HepG2 (cell line): ENCODE data around the gene FRMD1. TPM values are rescaled to one million over a fixed set of nuclear protein-coding genes. Genes with fewer than 3 reads are reported as not detected.

ENCODE experiments used
- ATAC-seq: fragments of 200-7000 bp; cut with Tn5 transposase; 3 replicates; pipeline ENCODE4 v1.9.1; 2020; ENCODE audit warnings: mild to moderate bottlenecking, moderate library complexity
- BruUV-seq: library from RNA; stranded (reverse); fragments of 400-500 nt; replicated peaks from 2 replicates; lab custom pipeline; 2021; lab: Mats Ljungman, UMichigan
- CTCF ChIA-PET: fragments of 300-600 bp; formaldehyde crosslinking; extraction: SDS; loops from one replicate; lab custom pipeline; 2021; ENCODE audit warnings: low total read pairs, inconsistent platforms, low intra/inter-chr PET ratio; lab: Yijun Ruan, JAX
- POLR2A ChIA-PET: fragments of 350-600 bp; sonication (Branson Sonifier 250); formaldehyde crosslinking; loops from one replicate; lab custom pipeline; 2020; ENCODE audit warnings: antibody characterized with exemption, inconsistent platforms; lab: Yijun Ruan, JAX
- DNase-seq: peaks from one replicate; pipeline ENCODE4 v3.0.0-alpha.2; 2015; ENCODE audit warnings: low spot score
- FAIRE-seq: peaks from 3 replicates; lab custom pipeline; 2011; peaks lifted over from hg19 to GRCh38; lab: Jason Lieb, UNC
- H2AFZ ChIP-seq: one replicate; pipeline ENCODE4 v1.6.1; 2011; ENCODE audit warnings: low read length, inconsistent platforms
- H3K27ac ChIP-seq: fragments of 300-600 bp; 3 replicates; pipeline ENCODE4 v1.8.0; 2011; ENCODE audit warnings: mixed run types, mild to moderate bottlenecking, mixed read lengths, low read length, inconsistent platforms; ENCODE audit not compliant: insufficient read depth; ENCODE audit errors: extremely low read length
- H3K27me3 ChIP-seq, 2 experiments: fragments of 200-600 bp in 1 of 2; 2 replicates in 1 of 2; 3 replicates in 1 of 2; pipeline versions ENCODE4 v1.6.0 to v1.8.0; 2011; ENCODE audit warnings: low read length in 2 of 2, mild to moderate bottlenecking in 2 of 2, moderate library complexity in 2 of 2, inconsistent platforms in 1 of 2; ENCODE audit not compliant: insufficient read depth in 2 of 2, control insufficient read depth in 1 of 2
- H3K36me3 ChIP-seq, 2 experiments: fragments of 200-600 bp in 1 of 2; replicated peaks in 1 of 2; 2 replicates in 1 of 2; 3 replicates in 1 of 2; pipeline versions ENCODE4 v1.5.1 to v1.8.0; 2011; ENCODE audit warnings: low read length in 2 of 2, inconsistent platforms in 1 of 2; ENCODE audit not compliant: insufficient read depth in 2 of 2, control insufficient read depth in 1 of 2
- H3K4me1 ChIP-seq: 2 replicates; pipeline ENCODE4 v1.5.1; 2012; ENCODE audit warnings: low read length, inconsistent platforms; ENCODE audit not compliant: insufficient read depth
- H3K4me2 ChIP-seq: 2 replicates; pipeline ENCODE4 v1.6.0; 2011; ENCODE audit warnings: low read depth, low read length, inconsistent platforms
- H3K4me3 ChIP-seq, 3 experiments: fragments of 200-600 bp in 1 of 3; sonication (generic), shearing (Covaris generic) in 1 of 3; replicated peaks in 1 of 3; 2 replicates each; pipeline ENCODE4 v1.5.1; 2011 to 2016; ENCODE audit warnings: low read length in 3 of 3, inconsistent platforms in 2 of 3, low read depth in 2 of 3, mild to moderate bottlenecking in 2 of 3, control low read depth in 1 of 3, mixed read lengths in 1 of 3; ENCODE audit not compliant: insufficient read depth in 1 of 3
- H3K79me2 ChIP-seq: one replicate; pipeline ENCODE4 v1.6.1; 2011; ENCODE audit warnings: low read length, inconsistent platforms; ENCODE audit not compliant: insufficient read depth
- H3K9ac ChIP-seq: 2 replicates; pipeline ENCODE4 v1.6.0; 2011; ENCODE audit warnings: mild to moderate bottlenecking, low read depth, low read length, inconsistent platforms; ENCODE audit not compliant: insufficient read depth
- H3K9me3 ChIP-seq: 2 replicates; pipeline ENCODE4 v1.5.1; 2012; ENCODE audit warnings: mild to moderate bottlenecking, low read length
- H4K20me1 ChIP-seq: 2 replicates; pipeline ENCODE4 v1.6.0; 2011; ENCODE audit warnings: inconsistent platforms, mild to moderate bottlenecking, low read length, moderate library complexity; ENCODE audit not compliant: insufficient read depth
- BCLAF1 ChIP-seq: fragments of 450-650 bp; IDR thresholded peaks from 2 replicates; pipeline ENCODE4 v1.6.1; 2017; ENCODE audit warnings: mild to moderate bottlenecking
- CSRNP1 ChIP-seq: sonication (generic); formaldehyde crosslinking; IDR thresholded peaks from 2 replicates; pipeline ENCODE4 v1.8.1; 2023; ENCODE audit warnings: mild to moderate bottlenecking, missing genetic modification reagents
- EP300 ChIP-seq, 3 experiments: sonication (generic) in 1 of 3; formaldehyde crosslinking in 1 of 3; IDR thresholded peaks; 2 replicates each; pipeline versions ENCODE4 v1.5.1 to v1.6.1; 2011 to 2020; ENCODE audit warnings: low read depth in 2 of 3, low read length in 2 of 3, borderline replicate concordance in 1 of 3, improper control_type of control experiment in 1 of 3, mild to moderate bottlenecking in 1 of 3, missing genetic modification reagents in 1 of 3, moderate library complexity in 1 of 3
- GATAD2A ChIP-seq: IDR thresholded peaks from 2 replicates; pipeline ENCODE4 v1.6.1; 2016
- ISX ChIP-seq: sonication (generic); formaldehyde crosslinking; conservative IDR thresholded peaks from 2 replicates; pipeline ENCODE4 v1.5.0; 2020; ENCODE audit warnings: missing genetic modification reagents
- MAZ ChIP-seq, 2 experiments: sonication (generic) in 1 of 2; formaldehyde crosslinking in 1 of 2; IDR thresholded peaks; 2 replicates each; pipeline versions ENCODE4 v1.5.0 to v1.6.1; 2012 to 2020; ENCODE audit warnings: low read depth in 2 of 2, mild to moderate bottlenecking in 2 of 2, borderline replicate concordance in 1 of 2, improper control_type of control experiment in 1 of 2, low read length in 1 of 2, missing genetic modification reagents in 1 of 2, moderate library complexity in 1 of 2
- MTA3 ChIP-seq: sonication (generic); formaldehyde crosslinking; IDR thresholded peaks from 2 replicates; pipeline ENCODE4 v1.4.0; 2020; ENCODE audit warnings: missing genetic modification reagents
- NFKBIZ ChIP-seq: IDR thresholded peaks from 2 replicates; pipeline ENCODE4 v1.6.1; 2018; ENCODE audit warnings: missing genetic modification reagents, missing compliant biosample characterization
- SSRP1 ChIP-seq: IDR thresholded peaks from 2 replicates; pipeline ENCODE4 v1.6.1; 2016; ENCODE audit warnings: control low read depth
- TFE3 ChIP-seq: IDR thresholded peaks from 2 replicates; pipeline ENCODE4 v1.6.1; 2016
- ZBTB14 ChIP-seq: sonication (generic); formaldehyde crosslinking; IDR thresholded peaks from 2 replicates; pipeline ENCODE4 v1.4.0; 2020; ENCODE audit warnings: missing genetic modification reagents
- ZNF138 ChIP-seq: sonication (generic); formaldehyde crosslinking; IDR thresholded peaks from 2 replicates; pipeline ENCODE4 v1.5.0; 2020; ENCODE audit warnings: mild to moderate bottlenecking, low read depth, missing genetic modification reagents
- ZNF451 ChIP-seq: sonication (generic); formaldehyde crosslinking; IDR thresholded peaks from 2 replicates; pipeline ENCODE4 v1.5.0; 2020; ENCODE audit warnings: mild to moderate bottlenecking, missing genetic modification reagents
- ZNF574 ChIP-seq: sonication (generic); formaldehyde crosslinking; IDR thresholded peaks from 2 replicates; pipeline ENCODE4 v1.4.0; 2020; ENCODE audit warnings: missing genetic modification reagents
- WGBS: methylation state at CpG from one replicate; pipeline ENCODE4 v1.1.6; 2017; ENCODE audit warnings: low lambda C conversion rate; 5-methylcytosine and 5-hydroxymethylcytosine counted together
- in situ Hi-C: cut with HindIII; loops from 2 replicates; pipeline ENCODE4 v1.10.0; 2017; ENCODE audit warnings: low pct_unique_long_range_greater_than_20kb; ENCODE audit not compliant: extremely low pct_ligation_motif_present
- intact Hi-C: fragments of 100-400 bp; cut with micrococcal nuclease; formaldehyde crosslinking; loops from one replicate; pipeline ENCODE4 v1.10.0; 2022; ENCODE audit not compliant: unreplicated experiment
- polyA plus RNA-seq, 8 experiments: library from polyadenylated mRNA; depleted of rRNA in 3 of 8; stranded (reverse) in 7 of 8; unstranded in 1 of 8; fragments of >200 nt; fragmentation: Illumina TruSeq in 4 of 8; extraction: Trizol in 4 of 8; gene quantifications; 2 replicates each; pipeline versions ENCODE4 v1.2.1 to v1.2.3, GENCODE V29; 2011 to 2016; ENCODE audit warnings: low read depth in 4 of 8, missing spikeins in 1 of 8, mixed read lengths in 1 of 8; ENCODE audit not compliant: insufficient read depth in 1 of 8
- total RNA-seq, 5 experiments: library from RNA; depleted of rRNA; stranded (reverse); fragments of >200 nt; fragmentation: Illumina TruSeq; extraction: Trizol; gene quantifications; 2 replicates each; pipeline ENCODE4 v1.2.3, GENCODE V29; 2016; ENCODE audit warnings: low read depth in 1 of 5

Gene FRMD1
- total and polyA plus RNA-seq, 2 of the 13 experiments (the other 11 are each of a cell fraction or from before 2014, with no cell fraction given) = 0.01 TPM; not detected in 1

- ChIA-PET POLR2A (no interaction called here), CTCF (interaction anchor here (0.6 kb wide), 1 partner anchor 1642 kb away, joined by 4 read pairs; no protein-coding TSS in a partner anchor)
- no peak overlapping the region for H2AFZ ChIP-seq
- 33% methylated on average over 7 of the region's 9 CpGs for WGBS
- no peaks in the 10 kb centered on the region for H3K79me2 ChIP-seq
- no peaks in the 10 kb centered on the region for H3K9me3 ChIP-seq
- in situ Hi-C loops (no loop called here), intact Hi-C loops (loop anchor here (1.0 kb wide), 1 partner anchor 62 kb away; no protein-coding TSS in a partner anchor)
- H3K9ac ChIP-seq = no peak overlapping the region
- ATAC-seq (peak; percentile 92), DNase-seq (peak; percentile 35), FAIRE-seq (peak; percentile 76)
- no TSS peak for BruUV-seq
- no peak overlapping the region for H3K27ac ChIP-seq
- no peaks in the 10 kb centered on the region for H3K36me3 ChIP-seq
- no peak overlapping the region for H3K4me3 ChIP-seq
- H3K27me3 ChIP-seq = peaks cover 9 to 52% of the 10 kb centered on the region in 2 experiments
- no peaks in the 10 kb centered on the region; the same call in 1 of the 2 replicates for H4K20me1 ChIP-seq
- H3K4me1 ChIP-seq = no peaks in the 10 kb centered on the region
- H3K4me2 ChIP-seq = no peak overlapping the region
- TF ChIP-seq CSRNP1 = no peak
- TF ChIP-seq ZBTB14 = no peak
- no peak for TF ChIP-seq ISX (CRISPR knock-in tag)
- TF ChIP-seq EP300 (IDR thresholded peaks at IDR 0.05; ENCODE audit: low read depth in 2 of 2, low read length in 2 of 2) = no peak
- TF ChIP-seq EP300 (CRISPR knock-in tag; IDR thresholded peaks at IDR 0.05; ENCODE audit: borderline replicate concordance) = no peak
- no peak for TF ChIP-seq BCLAF1
- TF ChIP-seq SSRP1 (CRISPR knock-in tag) = no peak
- 0 out of 2 replicates have a peak, but pooled peaks have one; percentile 24 for TF ChIP-seq ZNF138 (CRISPR knock-in tag)
- TF ChIP-seq NFKBIZ (CRISPR knock-in tag) = no peak
- TF ChIP-seq TFE3 (CRISPR knock-in tag) = no peak
- TF ChIP-seq ZNF574 (CRISPR knock-in tag) = 0 out of 2 replicates have a peak, but pooled peaks have one; percentile 14
- no peak for TF ChIP-seq ZNF451 (CRISPR knock-in tag)
- no peak for TF ChIP-seq MTA3 (CRISPR knock-in tag)
- TF ChIP-seq MAZ (IDR thresholded peaks at IDR 0.05; ENCODE audit: borderline replicate concordance, low read depth, low read length) = no peak
- no peak for TF ChIP-seq MAZ (CRISPR knock-in tag; IDR thresholded peaks at IDR 0.05; ENCODE audit: low read depth)
- no peak for TF ChIP-seq GATAD2A (CRISPR knock-in tag)
These were observed 7.4 kb downstream of the FRMD1 start for GRCh38 chr6:168071620-168072019.
